Measurements from ENCODE around the gene NDUFAB1. TPM values are rescaled to one million over a fixed set of nuclear protein-coding genes. Genes with fewer than 3 reads are reported as not detected.
"Not testable (repeated sequence)": the region's sequence is repeated elsewhere in the genome, so short reads cannot be mapped to it uniquely, and the experiment has no call there.

NDUFAB1 gene
- total RNA-seq, 1 experiment from 2014 or later = 226 TPM

DNA sequence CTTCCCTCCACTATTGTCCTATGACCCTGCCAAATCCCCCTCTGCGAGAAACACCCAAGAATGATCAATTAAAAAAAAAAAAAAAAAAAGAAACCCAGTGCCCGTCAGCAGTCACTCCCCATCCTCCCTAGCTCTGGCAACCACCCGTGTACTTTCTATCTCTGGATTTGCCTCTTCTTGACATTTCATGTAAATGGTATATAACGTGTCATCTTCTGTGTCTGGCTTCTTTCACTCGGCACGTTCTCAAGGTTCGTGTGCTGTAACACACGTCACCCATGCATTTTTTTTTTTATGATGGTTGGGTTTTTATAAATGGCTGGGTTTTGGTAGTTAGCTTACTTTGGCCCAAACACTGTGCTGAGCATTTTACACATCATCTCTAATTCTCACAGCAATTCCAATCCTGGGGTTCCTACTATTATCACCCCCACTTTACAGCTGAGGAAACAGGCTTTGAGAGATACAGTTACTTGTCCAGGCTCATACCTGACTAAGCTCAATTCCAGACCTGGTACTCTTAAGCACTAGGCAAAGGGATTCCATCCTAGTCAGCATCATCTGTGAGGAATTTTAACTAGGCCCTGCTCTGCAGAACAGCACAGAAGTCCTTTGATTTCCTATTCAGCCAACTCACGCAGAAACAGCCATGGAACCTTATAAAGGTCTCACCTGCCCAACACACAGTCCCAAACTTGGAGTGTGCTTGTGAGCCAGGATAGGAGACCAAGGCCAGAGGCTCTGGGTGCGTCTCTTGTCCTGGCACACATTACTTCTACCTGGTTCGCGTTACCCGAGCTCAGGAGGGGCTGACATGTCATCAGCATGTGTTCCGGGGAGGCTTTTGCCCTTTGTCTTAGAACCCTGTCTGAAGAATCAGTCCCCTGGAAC, 11.7 kb downstream of the NDUFAB1 start:
- DNase-seq (ENCODE audit: low spot score) = no peak

DNA sequence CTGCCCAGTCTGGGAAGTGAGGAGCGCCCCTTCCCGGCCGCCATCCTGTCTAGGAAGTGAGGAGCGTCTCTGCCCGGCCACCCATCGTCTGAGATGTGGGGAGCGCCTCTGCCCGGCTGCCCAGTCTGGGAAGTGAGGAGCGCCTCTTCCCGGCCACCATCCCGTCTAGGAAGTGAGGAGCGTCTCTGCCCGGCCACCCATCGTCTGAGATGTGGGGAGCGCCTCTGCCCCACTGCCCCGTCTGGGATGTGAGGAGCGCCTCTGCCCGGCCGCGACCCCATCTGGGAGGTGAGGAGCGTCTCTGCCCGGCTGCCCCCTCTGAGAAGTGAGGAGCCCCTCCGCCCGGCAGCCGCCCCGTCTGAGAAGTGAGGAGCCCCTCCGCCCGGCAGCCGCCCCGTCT, 12.8 kb downstream of the NDUFAB1 start:
- DNase-seq (ENCODE audit: low spot score) = not testable (repeated sequence)

DNA sequence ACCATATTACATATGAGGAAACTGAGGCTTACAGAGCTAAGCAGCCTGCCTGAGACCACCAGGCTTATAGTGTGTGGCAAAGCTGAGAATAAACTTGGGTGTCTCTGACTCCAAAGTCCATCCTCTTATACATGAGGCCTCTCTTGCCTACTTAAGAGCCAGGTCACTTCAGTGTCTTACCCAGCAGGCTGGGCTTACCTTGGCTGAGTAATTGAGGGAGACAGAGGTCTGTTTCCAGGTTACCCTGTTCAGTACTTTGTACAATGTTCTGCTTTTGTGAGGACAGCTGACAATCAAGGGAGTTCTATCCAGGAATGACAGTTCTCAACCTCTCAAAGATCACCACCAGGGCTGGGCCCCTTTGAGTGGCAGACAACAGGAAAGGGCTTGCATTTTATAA, 14.4 kb downstream of the NDUFAB1 start:
- no peak for DNase-seq (ENCODE audit: low spot score)

DNA sequence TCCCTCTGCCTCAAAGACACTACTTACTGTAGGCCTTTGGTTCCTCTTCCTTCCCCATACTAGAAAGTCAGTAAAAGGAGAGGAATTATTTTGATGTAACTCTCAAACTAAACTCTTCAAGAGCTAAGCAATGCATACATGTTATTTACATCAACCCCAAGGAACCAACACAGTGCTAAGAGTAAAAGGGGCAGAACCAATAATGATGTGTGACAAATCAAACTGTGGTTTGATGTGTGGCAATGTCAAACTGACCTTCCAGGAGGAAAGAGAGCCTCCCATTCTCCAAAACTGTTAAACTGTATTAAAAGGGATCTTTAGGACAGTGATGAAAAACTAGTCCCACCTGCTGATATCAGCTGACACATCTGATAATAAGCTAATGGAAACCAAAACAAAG, 15.7 kb downstream of the NDUFAB1 start:
- no peak for DNase-seq (ENCODE audit: low spot score)

DNA sequence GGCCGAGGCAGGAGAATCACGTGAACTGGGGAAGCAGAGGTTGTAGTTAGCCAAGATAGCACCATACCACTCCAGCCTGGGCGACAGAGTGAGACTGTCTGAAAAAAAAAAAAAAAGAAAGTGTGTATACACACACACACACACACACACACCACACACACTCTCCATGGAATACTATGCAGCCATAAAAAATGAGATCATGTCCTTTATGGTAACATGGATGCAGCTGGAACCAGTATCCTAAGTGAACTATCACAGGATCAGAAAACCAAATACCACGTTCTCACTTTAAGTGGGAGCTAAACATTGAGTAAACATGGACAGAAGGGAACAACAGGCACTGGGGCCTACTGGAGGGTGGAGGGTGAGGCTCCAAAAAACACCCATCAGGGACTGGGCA, 16.7 kb downstream of the NDUFAB1 start:
- DNase-seq (ENCODE audit: low spot score) = no peak

DNA sequence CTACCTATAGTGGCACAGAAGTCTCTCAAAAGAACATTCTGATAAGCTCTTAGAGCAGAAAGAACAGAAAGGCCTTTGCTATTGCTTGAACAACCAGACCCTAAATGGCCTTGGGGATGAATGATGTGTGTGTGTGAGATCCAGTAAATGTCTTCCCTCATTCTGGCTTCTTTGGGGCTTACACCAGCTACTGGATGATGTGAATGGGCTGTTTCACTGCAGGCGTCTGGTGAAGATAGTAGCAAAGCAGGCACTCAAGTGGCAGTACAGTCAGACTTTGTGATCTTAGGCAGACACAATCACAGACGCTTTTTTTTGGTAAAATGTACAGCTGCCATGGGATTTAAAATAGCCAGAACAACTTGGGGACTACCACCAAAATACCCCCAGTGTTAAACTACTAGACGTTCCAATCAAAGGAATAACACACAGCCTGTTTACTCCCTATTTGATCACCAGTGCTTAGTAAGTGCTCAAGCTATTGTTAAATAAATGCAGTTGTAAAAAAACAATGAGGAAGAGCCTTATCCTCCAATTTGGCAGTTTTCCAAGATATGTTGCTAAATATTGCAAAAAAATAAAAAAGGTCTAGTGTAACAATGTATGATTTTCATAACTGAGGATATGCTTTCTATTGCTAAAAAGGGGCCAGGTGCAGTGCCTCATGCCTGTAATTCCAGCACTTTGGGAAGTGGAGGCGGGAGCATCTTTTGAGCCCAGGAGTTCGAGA, 17.9 kb downstream of the NDUFAB1 start:
- no peak for DNase-seq (ENCODE audit: low spot score)

DNA sequence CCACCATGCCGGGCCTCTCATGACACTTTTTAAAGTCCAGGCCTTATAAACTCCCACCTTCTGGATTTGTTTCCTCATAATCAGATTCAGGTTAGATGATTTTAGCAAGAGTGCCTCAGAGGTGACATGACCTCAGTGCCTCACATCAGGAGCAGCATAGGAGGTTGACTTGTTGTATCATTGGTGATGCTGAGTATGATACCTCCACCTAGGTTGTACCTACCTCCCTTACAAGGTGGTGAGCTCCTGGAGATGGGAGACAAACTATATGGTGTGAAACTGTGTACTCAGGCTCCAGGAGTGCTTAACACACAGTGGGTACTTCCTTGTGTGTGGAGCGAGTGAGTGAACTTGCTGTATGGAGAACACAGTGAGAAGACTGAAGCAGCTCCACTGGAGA, 18.6 kb downstream of the NDUFAB1 start:
- DNase-seq (ENCODE audit: low spot score) = no peak

DNA sequence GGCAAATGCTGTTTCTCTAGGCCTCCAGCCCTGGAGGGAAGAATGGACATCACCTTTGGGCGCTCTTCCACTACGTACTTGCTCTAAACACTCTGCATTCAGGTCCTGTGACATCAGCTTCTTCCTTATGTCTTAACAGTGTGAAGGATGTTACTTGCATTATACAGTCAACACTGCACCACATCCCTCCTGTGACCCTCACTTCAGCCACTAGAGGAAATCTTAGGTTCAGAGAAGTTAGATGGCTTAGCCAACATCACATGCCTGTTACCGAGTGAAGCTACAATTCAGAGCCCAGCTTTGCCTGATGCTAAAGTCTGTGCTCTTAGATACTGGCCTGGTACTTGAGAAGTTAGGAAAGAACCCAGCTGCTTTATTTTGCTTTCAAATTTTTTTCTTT, 20.3 kb downstream of the NDUFAB1 start:
- DNase-seq (ENCODE audit: low spot score) = no peak

DNA sequence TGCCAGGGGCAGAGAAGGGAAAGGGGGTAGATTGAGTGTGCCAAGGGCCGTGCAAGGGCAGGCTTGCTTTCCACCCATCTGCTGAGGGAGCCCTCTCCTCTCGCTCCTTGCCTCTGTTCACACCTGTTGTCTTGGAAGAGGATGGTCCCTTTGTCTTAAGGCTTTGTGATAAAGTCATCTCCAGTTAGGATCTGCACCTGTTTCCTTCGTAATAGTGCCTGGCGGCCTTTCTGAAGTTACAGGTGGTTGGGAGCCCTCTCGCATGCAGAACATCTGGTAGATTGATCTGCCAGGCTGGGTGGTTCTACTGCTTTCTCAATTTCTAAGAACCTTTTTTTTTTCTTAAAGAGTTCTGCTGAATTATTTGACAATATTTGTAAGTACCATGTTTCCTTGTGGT, 22.3 kb downstream of the NDUFAB1 start:
- DNase-seq (ENCODE audit: low spot score) = no peak

DNA sequence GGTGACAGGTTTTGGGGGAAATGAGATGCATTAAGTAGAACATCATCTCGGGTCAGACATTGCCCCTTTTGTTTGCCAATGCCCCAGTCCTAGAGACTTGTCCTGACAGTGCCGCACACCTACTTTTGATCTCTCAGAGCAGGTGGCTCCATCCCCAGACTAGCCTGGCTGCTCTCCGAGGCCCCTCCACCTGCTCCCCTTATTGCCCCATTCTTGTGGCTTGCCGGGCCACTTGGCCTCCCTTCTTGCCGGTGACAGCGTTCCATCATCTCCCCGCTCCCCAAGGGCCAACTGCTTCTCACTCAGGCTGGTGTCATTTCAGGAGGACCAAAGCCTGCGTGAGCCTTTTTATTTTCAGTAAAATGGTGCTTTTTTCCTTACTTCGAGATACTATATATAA, 23.7 kb downstream of the NDUFAB1 start:
- no peak for DNase-seq (ENCODE audit: low spot score)

DNA sequence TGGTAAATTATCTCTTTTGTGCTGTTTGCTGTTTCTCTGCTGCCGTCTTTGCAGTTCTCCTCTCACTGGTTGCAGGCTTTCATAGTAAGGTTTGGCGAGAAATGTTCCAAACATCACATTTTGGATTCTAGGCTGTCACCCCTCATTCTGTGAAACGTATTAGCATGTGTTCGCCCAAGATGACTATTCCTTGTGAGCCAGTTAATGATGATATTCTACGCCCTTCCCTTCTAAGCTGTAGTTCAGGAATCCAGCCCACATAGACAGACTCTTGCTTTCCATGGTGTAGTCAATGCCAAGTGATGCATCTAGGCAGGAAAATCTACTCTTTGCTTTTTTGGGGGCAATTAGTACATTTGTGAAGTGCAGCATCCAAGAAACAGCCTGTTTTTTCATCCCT, 24.2 kb downstream of the NDUFAB1 start:
- no peak for DNase-seq (ENCODE audit: low spot score)

DNA sequence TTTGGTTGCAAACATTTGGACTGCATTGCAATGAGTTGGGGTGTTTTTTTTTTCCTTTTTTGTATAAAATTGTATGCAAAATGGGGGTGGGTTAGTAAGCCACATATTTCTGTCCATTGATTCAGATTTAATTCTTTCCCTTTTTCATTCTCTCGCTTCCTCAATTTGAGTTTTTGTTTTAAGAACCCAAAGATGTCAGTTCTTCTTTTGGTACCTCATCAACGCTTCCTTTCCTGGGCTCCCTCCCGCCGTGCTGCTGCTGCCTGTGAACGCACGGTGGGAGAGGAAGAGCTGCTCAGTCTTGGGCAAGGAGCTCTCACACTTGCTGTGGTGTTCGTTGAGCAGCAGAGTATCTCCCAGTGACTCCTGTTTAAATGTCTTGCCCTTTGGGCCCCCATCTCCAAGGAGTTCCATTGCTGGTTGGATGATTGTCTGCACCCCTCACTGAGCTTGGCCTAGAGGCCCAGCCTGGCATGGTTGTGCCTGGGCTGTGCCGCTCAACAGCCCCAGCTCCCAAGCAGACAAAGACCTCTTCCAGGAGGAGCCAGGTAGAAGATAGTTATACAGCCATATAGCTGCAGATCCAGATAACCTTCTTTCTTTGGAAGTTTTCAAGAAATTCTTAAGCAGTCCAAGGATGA, 25.0 kb downstream of the NDUFAB1 start:
- no peak for DNase-seq (ENCODE audit: low spot score)

DNA sequence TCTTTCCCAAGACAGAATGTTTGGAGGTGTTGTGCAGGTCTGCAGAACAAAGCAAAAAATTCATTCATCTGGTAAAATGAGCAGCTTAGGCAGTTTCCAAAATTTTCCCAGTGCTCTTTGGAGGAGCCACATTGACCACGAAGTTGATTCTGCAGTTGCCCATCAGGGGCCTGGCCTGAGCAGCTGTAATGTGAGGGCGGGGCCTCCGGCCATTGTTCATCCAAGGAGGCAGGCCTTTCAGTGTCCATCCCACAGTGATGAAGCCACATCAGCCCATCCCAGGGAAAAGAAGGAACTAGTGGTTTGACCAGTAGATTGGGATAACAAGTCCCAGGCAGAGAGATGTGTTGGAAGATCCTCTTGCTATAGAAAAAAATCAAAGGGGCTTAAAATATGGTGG, 28.5 kb downstream of the NDUFAB1 start:
- no peak for DNase-seq (ENCODE audit: low spot score)

DNA sequence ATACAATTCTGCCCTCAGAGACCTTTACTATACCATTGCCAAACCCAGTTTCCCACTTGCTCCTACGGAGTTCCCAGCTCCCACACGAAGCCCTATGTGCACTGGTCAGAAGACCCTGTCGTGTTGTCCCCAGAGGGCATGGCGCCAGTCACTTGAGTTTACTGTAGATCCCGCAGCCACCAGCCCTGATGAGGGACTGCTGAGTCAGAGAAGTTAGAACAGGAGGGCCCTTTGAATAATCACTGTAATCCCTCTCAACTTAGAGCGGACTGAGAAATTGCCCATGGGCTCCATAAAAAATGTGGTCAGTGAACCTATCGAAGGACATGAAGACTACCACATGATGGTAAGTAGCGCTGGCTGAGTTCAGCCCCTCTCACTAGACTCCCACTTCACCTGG, 29.4 kb downstream of the NDUFAB1 start:
- DNase-seq (ENCODE audit: low spot score) = no peak

DNA sequence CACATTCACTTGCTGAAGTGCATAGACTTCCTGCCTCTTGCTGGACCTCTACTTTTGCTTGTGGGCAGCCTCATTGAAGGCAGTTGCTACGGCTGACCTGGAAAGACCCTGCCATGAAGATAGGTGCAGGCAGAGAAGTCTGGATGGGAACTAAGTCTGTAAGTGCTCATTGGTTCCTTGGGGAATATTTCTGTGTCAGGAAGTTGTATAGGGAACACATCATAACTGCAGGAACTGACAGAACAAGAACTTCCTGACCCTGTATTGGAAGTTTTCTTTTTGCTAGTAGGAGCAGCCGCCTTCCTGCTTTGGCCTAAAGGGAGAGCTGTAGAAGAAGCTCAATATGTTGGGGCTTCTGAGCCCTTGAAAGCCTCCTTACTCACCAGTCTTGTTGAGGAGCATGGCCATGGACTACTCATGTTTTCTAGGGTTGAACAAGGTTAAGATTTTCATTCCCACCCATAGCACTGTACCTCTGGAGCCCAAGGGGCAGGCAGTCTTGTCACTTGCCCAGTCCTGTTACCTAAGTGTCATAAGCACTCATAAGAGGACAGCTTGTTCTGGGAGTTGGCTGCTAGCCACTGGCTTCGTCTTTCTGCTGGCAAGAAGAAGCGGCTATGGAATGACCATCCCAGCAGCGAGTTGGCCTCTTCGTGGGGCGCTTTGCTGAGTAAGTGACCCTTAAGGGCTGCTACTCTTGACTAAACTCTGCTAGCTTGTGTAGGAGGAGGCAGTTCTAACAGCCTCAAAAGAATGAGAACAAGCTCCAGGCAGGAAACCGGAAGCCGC, 31.3 kb downstream of the NDUFAB1 start:
- DNase-seq (ENCODE audit: low spot score) = no peak

DNA sequence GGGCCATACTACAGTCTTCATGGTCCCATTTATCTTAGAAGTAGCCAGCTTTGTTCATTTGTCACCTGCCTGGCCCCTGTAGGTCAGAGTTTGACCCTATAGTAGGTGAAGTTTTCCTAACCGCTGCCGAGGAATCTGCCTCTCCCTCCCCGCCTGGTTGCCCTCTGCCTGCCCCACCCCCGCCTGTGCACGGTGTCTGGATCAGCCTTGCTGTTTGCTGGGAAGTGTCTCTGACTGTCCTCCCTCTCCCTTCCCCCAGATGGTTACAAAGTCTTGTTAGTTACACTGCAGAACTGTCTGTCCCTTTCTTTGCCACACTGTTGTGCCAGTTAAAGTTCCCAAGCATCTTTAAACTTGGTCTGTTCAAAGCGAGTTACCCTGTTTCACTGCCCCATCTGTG, 32.9 kb downstream of the NDUFAB1 start:
- DNase-seq (ENCODE audit: low spot score) = no peak

DNA sequence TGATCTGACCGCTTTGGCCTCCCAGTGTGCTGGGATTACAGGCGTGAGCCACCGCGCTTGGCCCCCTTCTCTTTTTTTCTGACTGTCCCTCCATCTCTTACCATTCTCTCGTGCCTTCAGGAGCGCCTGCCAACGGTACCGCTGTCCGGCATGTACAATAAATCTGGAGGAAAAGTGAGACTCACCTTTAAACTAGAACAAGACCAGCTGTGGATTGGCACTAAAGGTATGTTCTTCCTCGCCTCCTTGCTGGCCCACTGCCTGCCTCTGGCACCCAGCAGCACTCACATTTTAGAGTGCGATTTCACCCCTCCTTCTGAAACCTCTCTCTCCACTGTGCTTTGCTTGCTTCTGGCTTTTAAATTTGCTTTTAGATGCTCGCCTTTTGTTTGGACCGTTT, 33.6 kb downstream of the NDUFAB1 start:
- no peak for DNase-seq (ENCODE audit: low spot score)

DNA sequence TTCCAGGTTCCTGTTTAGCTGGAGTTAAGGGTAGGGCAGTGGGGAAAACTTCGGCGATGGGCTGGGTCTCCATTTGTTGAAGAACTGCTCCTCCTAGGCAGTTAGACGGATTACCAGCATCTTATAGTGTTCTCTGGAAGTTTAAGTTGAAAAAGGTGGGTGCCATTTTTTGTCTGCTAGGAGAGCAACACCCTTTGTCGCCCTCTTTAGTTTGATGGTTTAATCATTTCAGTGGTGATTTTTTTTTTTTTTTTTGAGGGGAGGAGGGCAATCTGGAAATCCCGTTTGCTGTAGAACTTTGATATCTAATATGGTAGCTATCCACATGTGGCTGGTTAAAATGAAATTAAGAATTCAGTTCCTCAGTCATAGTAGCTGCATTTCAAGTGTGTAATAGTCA, 34.5 kb downstream of the NDUFAB1 start:
- no peak for DNase-seq (ENCODE audit: low spot score)

DNA sequence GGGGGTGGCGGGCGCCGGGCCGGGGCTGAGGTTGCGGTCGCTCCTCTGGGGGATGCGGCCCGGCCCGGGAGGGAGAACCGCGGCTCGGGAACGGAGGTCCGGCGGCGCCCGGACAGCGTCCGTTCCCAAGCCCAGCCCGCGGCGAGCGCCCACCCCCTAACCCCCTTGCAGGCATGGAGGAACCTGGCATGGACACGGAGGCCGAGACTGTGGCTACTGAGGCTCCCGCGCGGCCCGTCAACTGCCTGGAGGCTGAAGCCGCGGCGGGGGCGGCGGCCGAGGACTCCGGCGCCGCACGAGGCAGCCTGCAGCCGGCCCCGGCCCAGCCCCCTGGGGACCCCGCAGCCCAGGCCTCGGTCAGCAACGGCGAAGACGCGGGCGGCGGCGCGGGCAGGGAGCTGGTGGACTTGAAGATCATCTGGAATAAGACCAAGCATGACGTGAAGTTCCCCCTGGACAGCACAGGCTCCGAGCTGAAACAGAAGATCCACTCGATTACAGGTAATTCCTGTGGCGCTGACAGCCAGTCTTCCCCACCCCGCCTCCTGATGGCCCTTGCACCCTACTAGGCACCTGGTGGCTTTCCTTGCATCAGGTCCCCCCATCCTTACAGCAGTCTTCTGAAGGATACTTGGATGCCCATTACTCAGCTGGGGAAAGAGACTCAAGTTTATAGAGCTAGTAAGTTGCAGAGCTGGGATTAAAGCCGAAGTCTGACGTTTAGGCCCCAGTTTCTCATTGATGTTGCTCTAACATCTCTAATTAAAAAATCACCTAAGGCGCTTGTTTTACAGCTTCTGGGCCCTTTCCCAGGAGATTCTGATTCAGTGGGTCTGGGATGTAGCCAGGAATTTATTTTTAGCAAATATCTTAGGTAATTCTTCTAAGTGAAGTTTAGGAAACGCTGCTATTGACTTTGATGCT, 38.1 kb downstream of the NDUFAB1 start:
- no peak for DNase-seq (ENCODE audit: low spot score)

DNA sequence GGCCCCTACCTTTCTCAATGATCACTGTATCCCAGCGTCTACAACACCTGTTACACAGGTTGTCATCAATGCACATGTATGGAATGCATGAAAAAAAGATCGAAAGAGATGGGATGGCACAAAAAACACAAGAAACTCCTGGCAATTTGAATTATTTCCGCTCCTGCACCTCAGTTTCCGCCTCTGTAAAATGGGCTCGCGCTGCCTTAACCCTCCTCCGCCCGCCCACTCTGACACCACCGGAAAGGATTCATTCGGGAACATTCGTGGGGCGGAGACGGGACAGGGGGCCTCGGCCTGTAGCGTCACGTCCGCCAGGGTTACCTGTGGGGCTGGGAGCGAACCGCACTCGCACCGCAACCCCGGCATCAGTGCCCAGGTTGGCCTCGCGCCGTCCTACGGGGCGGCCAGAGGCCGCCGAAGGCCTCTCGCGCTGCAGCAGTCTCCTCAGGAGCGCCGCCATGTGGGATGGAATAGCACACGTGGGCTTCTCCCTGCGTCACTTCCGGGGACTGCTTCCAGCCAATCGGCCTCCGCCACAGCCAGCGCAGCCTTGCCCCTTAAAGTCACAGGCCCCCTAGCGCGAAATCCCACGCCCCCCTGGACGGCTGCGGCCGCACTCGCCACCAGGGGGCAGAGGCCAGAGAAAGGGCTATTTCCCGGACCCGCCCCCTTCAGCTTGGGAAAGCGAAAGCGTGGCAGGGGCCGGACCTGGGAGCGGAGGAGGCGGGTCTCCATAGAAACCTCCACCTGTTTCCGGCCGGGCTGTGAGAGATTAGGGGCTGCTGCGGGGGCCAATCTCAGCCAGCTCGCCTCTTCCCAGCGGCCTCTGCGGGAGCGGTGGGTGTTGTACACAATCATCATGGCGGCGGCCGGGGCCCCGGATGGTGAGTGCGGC, 39.0 kb downstream of the NDUFAB1 start, which contains the start of the genes EARS2 and UBFD1:
Gene EARS2 (minus strand): TSS at position 470 of the 898 bp plus-strand sequence. CDS start 7 bp downstream, at position 463.
Gene UBFD1 (plus strand): TSS at position 847 of the 898 bp plus-strand sequence. CDS start 16 bp downstream, at position 863.
- peak; percentile 96 for DNase-seq (ENCODE audit: low spot score)
